HUES48 (cell line): ENCODE results near the gene PELI1.
"Not testable (repeated sequence)": the region's sequence is repeated elsewhere in the genome, so short reads cannot be mapped to it uniquely, and the experiment has no call there.

Experiments used
- H3K27ac ChIP-seq: one replicate; pipeline ENCODE4 v1.7.0; 2013; ENCODE audit warnings: low read depth, low read length, inconsistent platforms
- H3K27me3 ChIP-seq: 2 replicates; pipeline ENCODE4 v1.6.1; 2013; ENCODE audit warnings: mild to moderate bottlenecking, low read length; ENCODE audit not compliant: control insufficient read depth, insufficient read depth
- H3K36me3 ChIP-seq: 2 replicates; pipeline ENCODE4 v1.6.1; 2013; ENCODE audit warnings: low read length; ENCODE audit not compliant: control insufficient read depth, insufficient read depth
- H3K4me1 ChIP-seq: 2 replicates; pipeline ENCODE4 v1.6.1; 2013; ENCODE audit warnings: mild to moderate bottlenecking, low read length; ENCODE audit not compliant: control insufficient read depth, insufficient read depth
- H3K4me3 ChIP-seq: 2 replicates; pipeline ENCODE4 v1.5.1; 2013; ENCODE audit warnings: mild to moderate bottlenecking, low read depth, low read length
- H3K9ac ChIP-seq: 2 replicates; pipeline ENCODE4 v1.6.1; 2013; ENCODE audit warnings: mild to moderate bottlenecking, low read depth, low read length, moderate library complexity
- H3K9me3 ChIP-seq: 2 replicates; pipeline ENCODE4 v1.6.1; 2013; ENCODE audit warnings: low read length; ENCODE audit not compliant: control insufficient read depth, insufficient read depth

PELI1 gene

GRCh38 chr2:64086347-64087082, 57.7 kb downstream of the PELI1 start:
- H3K9ac ChIP-seq: no peak overlapping the region
- no peak overlapping the region for H3K27ac ChIP-seq
- no peaks in the 10 kb centered on the region for H3K9me3 ChIP-seq
- no peaks in the 10 kb centered on the region for H3K27me3 ChIP-seq
- H3K4me1 ChIP-seq: no peaks in the 10 kb centered on the region
- H3K4me3 ChIP-seq: no peak overlapping the region
- H3K36me3 ChIP-seq: peaks cover 6% of the 10 kb centered on the region

GRCh38 chr2:64085936-64086335, 58.3 kb downstream of the PELI1 start:
- Histone ChIP-seq H3K4me1 (no peaks in the 10 kb centered on the region), H3K27ac (no peak overlapping the region), H3K9ac (no peak overlapping the region), H3K36me3 (no peaks in the 10 kb centered on the region), H3K9me3 (no peaks in the 10 kb centered on the region), H3K4me3 (no peak overlapping the region), H3K27me3 (no peaks in the 10 kb centered on the region)

- H3K9me3 ChIP-seq: no peaks in the 10 kb centered on the region
- H3K27ac ChIP-seq: no peak overlapping the region
- H3K4me3 ChIP-seq: no peak overlapping the region
- H3K27me3 ChIP-seq: no peaks in the 10 kb centered on the region
- H3K36me3 ChIP-seq: no peaks in the 10 kb centered on the region
- H3K9ac ChIP-seq: no peak overlapping the region
- no peaks in the 10 kb centered on the region for H3K4me1 ChIP-seq
Measured at GRCh38 chr2:64081046-64081445, 63.2 kb downstream of the PELI1 start.

- no peak overlapping the region for H3K27ac ChIP-seq
- H3K36me3 ChIP-seq: no peaks in the 10 kb centered on the region
- H3K4me1 ChIP-seq: no peaks in the 10 kb centered on the region
- no peaks in the 10 kb centered on the region for H3K9me3 ChIP-seq
- H3K9ac ChIP-seq: no peak overlapping the region
- H3K27me3 ChIP-seq: no peaks in the 10 kb centered on the region
- H3K4me3 ChIP-seq: no peak overlapping the region
Measured at GRCh38 chr2:64080179-64080578, 64.0 kb downstream of the PELI1 start.

- H3K9ac ChIP-seq, H3K36me3 ChIP-seq, H3K4me3 ChIP-seq, H3K4me1 ChIP-seq, H3K27ac ChIP-seq, H3K9me3 ChIP-seq, H3K27me3 ChIP-seq: not testable (repeated sequence)
Measured at GRCh38 chr2:64079688-64080087, 64.5 kb downstream of the PELI1 start.

- not testable (repeated sequence) for H3K4me3 ChIP-seq, H3K9me3 ChIP-seq, H3K27ac ChIP-seq, H3K9ac ChIP-seq, H3K27me3 ChIP-seq, H3K36me3 ChIP-seq
- peaks cover 16% of the 10 kb centered on the region for H3K4me1 ChIP-seq
Measured at GRCh38 chr2:64076828-64077227, 67.4 kb downstream of the PELI1 start.

GRCh38 chr2:64074616-64075015, 69.6 kb downstream of the PELI1 start:
- H3K9me3 ChIP-seq, H3K9ac ChIP-seq, H3K36me3 ChIP-seq, H3K27me3 ChIP-seq, H3K4me3 ChIP-seq, H3K27ac ChIP-seq: not testable (repeated sequence)
- H3K4me1 ChIP-seq: peaks cover 16% of the 10 kb centered on the region

GRCh38 chr2:64067326-64067725, 76.9 kb downstream of the PELI1 start:
- Histone ChIP-seq H3K27me3 (no peaks in the 10 kb centered on the region), H3K9ac (no peak overlapping the region), H3K9me3 (no peaks in the 10 kb centered on the region), H3K4me3 (no peak overlapping the region), H3K36me3 (no peaks in the 10 kb centered on the region), H3K4me1 (peaks cover 30% of the 10 kb centered on the region), H3K27ac (no peak overlapping the region)

GRCh38 chr2:64065516-64065915, 78.7 kb downstream of the PELI1 start:
- Histone ChIP-seq H3K27ac (no peak overlapping the region), H3K9ac (no peak overlapping the region), H3K9me3 (no peaks in the 10 kb centered on the region), H3K27me3 (no peaks in the 10 kb centered on the region), H3K36me3 (no peaks in the 10 kb centered on the region), H3K4me1 (peaks cover 26% of the 10 kb centered on the region), H3K4me3 (no peak overlapping the region)

GRCh38 chr2:64063924-64064331, 80.3 kb downstream of the PELI1 start:
- Histone ChIP-seq H3K9ac (no peak overlapping the region), H3K36me3 (no peaks in the 10 kb centered on the region), H3K27me3 (no peaks in the 10 kb centered on the region), H3K4me1 (peaks cover 26% of the 10 kb centered on the region), H3K4me3 (no peak overlapping the region), H3K9me3 (no peaks in the 10 kb centered on the region), H3K27ac (peak overlapping the region; percentile 63)

GRCh38 chr2:64063454-64063853, 80.8 kb downstream of the PELI1 start:
- H3K9ac ChIP-seq: no peak overlapping the region

More at GRCh38 chr2:64063454-64063853, 80.8 kb downstream of the PELI1 start:
- no peaks in the 10 kb centered on the region for H3K27me3 ChIP-seq
- H3K36me3 ChIP-seq: no peaks in the 10 kb centered on the region
- no peaks in the 10 kb centered on the region for H3K9me3 ChIP-seq
- H3K4me1 ChIP-seq: peaks cover 26% of the 10 kb centered on the region
- no peak overlapping the region for H3K4me3 ChIP-seq
- H3K27ac ChIP-seq: no peak overlapping the region
